ENCODE measurements around the gene ANTXR1. TPM values are rescaled to one million over a fixed set of nuclear protein-coding genes. Genes with fewer than 3 reads are reported as not detected.

Gene ANTXR1
- total and polyA plus RNA-seq, 2 of the 8 experiments (the other 6 are each of a cell fraction or from before 2014, with no cell fraction given), result 15.8 to 44.3 TPM

DNA sequence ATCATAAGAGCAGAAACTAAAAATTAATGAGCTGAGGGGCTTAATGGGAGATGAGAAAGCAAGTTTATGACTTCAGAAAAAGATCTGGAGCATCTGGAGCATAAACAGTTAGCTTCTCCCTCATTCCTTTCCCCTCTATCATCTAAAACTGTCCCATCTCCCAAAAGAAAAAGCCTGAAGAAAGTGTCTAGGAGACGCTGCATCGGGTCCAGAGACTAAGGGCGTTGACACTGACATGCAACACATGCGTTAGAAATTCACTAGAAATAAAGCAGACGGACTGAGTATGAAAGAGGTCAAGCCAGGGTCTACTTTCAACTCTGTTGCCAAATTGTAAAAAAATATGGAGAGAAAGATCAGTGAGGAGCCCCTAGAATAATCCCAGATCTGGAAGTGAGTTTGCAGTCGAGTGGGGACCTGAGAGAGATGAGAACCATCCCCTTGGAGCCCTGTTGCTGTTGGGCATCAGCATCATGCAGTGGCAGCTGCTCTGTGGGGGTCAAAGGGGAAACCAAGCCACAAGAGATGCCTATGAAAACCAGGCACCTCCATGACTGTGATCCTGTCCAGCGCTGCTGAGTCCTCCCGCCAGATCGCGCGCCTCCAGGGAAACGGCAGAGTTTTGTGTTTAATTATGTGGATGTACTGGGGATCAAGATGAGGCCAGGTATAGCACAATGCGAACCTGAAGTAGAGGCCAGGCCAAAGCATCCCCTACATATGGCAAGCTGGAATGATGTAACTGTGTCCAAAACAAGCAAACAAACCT, 13.9 kb downstream of the ANTXR1 start (continued):
- TF ChIP-seq, protein P1, sequence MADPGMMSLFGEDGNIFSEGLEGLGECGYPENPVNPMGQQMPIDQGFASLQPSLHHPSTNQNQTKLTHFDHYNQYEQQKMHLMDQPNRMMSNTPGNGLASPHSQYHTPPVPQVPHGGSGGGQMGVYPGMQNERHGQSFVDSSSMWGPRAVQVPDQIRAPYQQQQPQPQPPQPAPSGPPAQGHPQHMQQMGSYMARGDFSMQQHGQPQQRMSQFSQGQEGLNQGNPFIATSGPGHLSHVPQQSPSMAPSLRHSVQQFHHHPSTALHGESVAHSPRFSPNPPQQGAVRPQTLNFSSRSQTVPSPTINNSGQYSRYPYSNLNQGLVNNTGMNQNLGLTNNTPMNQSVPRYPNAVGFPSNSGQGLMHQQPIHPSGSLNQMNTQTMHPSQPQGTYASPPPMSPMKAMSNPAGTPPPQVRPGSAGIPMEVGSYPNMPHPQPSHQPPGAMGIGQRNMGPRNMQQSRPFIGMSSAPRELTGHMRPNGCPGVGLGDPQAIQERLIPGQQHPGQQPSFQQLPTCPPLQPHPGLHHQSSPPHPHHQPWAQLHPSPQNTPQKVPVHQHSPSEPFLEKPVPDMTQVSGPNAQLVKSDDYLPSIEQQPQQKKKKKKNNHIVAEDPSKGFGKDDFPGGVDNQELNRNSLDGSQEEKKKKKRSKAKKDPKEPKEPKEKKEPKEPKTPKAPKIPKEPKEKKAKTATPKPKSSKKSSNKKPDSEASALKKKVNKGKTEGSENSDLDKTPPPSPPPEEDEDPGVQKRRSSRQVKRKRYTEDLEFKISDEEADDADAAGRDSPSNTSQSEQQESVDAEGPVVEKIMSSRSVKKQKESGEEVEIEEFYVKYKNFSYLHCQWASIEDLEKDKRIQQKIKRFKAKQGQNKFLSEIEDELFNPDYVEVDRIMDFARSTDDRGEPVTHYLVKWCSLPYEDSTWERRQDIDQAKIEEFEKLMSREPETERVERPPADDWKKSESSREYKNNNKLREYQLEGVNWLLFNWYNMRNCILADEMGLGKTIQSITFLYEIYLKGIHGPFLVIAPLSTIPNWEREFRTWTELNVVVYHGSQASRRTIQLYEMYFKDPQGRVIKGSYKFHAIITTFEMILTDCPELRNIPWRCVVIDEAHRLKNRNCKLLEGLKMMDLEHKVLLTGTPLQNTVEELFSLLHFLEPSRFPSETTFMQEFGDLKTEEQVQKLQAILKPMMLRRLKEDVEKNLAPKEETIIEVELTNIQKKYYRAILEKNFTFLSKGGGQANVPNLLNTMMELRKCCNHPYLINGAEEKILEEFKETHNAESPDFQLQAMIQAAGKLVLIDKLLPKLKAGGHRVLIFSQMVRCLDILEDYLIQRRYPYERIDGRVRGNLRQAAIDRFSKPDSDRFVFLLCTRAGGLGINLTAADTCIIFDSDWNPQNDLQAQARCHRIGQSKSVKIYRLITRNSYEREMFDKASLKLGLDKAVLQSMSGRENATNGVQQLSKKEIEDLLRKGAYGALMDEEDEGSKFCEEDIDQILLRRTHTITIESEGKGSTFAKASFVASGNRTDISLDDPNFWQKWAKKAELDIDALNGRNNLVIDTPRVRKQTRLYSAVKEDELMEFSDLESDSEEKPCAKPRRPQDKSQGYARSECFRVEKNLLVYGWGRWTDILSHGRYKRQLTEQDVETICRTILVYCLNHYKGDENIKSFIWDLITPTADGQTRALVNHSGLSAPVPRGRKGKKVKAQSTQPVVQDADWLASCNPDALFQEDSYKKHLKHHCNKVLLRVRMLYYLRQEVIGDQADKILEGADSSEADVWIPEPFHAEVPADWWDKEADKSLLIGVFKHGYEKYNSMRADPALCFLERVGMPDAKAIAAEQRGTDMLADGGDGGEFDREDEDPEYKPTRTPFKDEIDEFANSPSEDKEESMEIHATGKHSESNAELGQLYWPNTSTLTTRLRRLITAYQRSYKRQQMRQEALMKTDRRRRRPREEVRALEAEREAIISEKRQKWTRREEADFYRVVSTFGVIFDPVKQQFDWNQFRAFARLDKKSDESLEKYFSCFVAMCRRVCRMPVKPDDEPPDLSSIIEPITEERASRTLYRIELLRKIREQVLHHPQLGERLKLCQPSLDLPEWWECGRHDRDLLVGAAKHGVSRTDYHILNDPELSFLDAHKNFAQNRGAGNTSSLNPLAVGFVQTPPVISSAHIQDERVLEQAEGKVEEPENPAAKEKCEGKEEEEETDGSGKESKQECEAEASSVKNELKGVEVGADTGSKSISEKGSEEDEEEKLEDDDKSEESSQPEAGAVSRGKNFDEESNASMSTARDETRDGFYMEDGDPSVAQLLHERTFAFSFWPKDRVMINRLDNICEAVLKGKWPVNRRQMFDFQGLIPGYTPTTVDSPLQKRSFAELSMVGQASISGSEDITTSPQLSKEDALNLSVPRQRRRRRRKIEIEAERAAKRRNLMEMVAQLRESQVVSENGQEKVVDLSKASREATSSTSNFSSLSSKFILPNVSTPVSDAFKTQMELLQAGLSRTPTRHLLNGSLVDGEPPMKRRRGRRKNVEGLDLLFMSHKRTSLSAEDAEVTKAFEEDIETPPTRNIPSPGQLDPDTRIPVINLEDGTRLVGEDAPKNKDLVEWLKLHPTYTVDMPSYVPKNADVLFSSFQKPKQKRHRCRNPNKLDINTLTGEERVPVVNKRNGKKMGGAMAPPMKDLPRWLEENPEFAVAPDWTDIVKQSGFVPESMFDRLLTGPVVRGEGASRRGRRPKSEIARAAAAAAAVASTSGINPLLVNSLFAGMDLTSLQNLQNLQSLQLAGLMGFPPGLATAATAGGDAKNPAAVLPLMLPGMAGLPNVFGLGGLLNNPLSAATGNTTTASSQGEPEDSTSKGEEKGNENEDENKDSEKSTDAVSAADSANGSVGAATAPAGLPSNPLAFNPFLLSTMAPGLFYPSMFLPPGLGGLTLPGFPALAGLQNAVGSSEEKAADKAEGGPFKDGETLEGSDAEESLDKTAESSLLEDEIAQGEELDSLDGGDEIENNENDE (IDR thresholded peaks at IDR 0.05; ENCODE audit: insufficient replicate concordance, low read length), result no peak
- TF ChIP-seq ZNF274 (IDR thresholded peaks at IDR 0.05; ENCODE audit: borderline replicate concordance, extremely low read depth, low read length) (no peak), EP300 (IDR thresholded peaks at IDR 0.05; ENCODE audit: borderline replicate concordance in 1 of 2, low read depth in 2 of 2, low read length in 2 of 2) (no peak), RNF2 (IDR thresholded peaks at IDR 0.05; ENCODE audit: borderline replicate concordance, low read depth, low read length, missing control alignments, poor library complexity, severe bottlenecking) (no peak), SP1 (IDR thresholded peaks at IDR 0.05; ENCODE audit: low read depth, low read length) (no peak), CHD1 (IDR thresholded peaks at IDR 0.05; ENCODE audit: low read depth, low read length) (no peak), TBP (IDR thresholded peaks at IDR 0.05; ENCODE audit: low read depth, low read length) (no peak), CBX8 (IDR thresholded peaks at IDR 0.05; ENCODE audit: borderline replicate concordance, low read depth, low read length) (no peak)

Data from H1 (cell line).